SK-N-SH treated with all-trans-retinoic acid at 6 μM for 48 hours (cell line): ENCODE data around the gene LINS1.

ENCODE experiments used
- ATAC-seq: fragments of 200-7000 bp; cut with Tn5 transposase; 3 replicates; pipeline ENCODE4 v1.9.1; 2020; ENCODE audit warnings: mild to moderate bottlenecking, moderate library complexity
- ARNTL ChIP-seq: fragments of 450-650 bp; formaldehyde crosslinking; IDR thresholded peaks from 2 replicates; pipeline ENCODE4 v1.5.0; 2020; ENCODE audit warnings: low read depth, mild to moderate bottlenecking, moderate library complexity, borderline replicate concordance
- BACH2 ChIP-seq: fragments of 250-450 bp; sonication (Bioruptor Pico); IDR thresholded peaks from 2 replicates; pipeline ENCODE4 v1.9.0; 2021; ENCODE audit warnings: mild to moderate bottlenecking, borderline replicate concordance
- OSR1 ChIP-seq: fragments of 250-450 bp; sonication (Bioruptor Pico); IDR thresholded peaks from 2 replicates; pipeline ENCODE4 v1.8.0; 2022; ENCODE audit warnings: moderate library complexity, mild to moderate bottlenecking, inconsistent platforms
- PPARA ChIP-seq: fragments of 250-450 bp; sonication (Bioruptor Pico); IDR thresholded peaks from 2 replicates; pipeline ENCODE4 v1.5.0; 2020; ENCODE audit warnings: mild to moderate bottlenecking, borderline replicate concordance
- RARB ChIP-seq: fragments of 250-450 bp; sonication (Bioruptor Pico); IDR thresholded peaks from 2 replicates; pipeline ENCODE4 v1.8.0; 2021; ENCODE audit warnings: mild to moderate bottlenecking, moderate library complexity
- SNAI2 ChIP-seq: fragments of 250-450 bp; sonication (Bioruptor Pico); IDR thresholded peaks from 2 replicates; pipeline ENCODE4 v1.5.0; 2020; ENCODE audit warnings: mild to moderate bottlenecking, moderate library complexity
- TCF4 ChIP-seq: fragments of 250-450 bp; sonication (Bioruptor Pico); IDR thresholded peaks from 2 replicates; pipeline ENCODE4 v1.8.0; 2021; ENCODE audit warnings: mild to moderate bottlenecking, moderate library complexity, borderline replicate concordance
- TOX ChIP-seq: fragments of 250-450 bp; sonication (Bioruptor Pico); IDR thresholded peaks from 2 replicates; pipeline ENCODE4 v1.8.0; 2021; ENCODE audit warnings: mild to moderate bottlenecking, moderate library complexity, borderline replicate concordance
- ZC3H10 ChIP-seq: fragments of 250-450 bp; sonication (Bioruptor Pico); IDR thresholded peaks from 2 replicates; pipeline ENCODE4 v1.5.1; 2021; ENCODE audit warnings: mild to moderate bottlenecking, moderate library complexity
- ZFP3 ChIP-seq: fragments of 250-450 bp; sonication (Bioruptor Pico); IDR thresholded peaks from 2 replicates; pipeline ENCODE4 v1.5.0; 2020; ENCODE audit warnings: mild to moderate bottlenecking, moderate library complexity
- ZFP30 ChIP-seq: fragments of 450-650 bp; formaldehyde crosslinking; IDR thresholded peaks from 2 replicates; pipeline ENCODE4 v1.5.0; 2022; ENCODE audit warnings: mild to moderate bottlenecking, moderate library complexity
- ZNF565 ChIP-seq: fragments of 450-650 bp; formaldehyde crosslinking; conservative IDR thresholded peaks from 2 replicates; pipeline ENCODE4 v1.5.0; 2020; ENCODE audit warnings: low read depth, mild to moderate bottlenecking, moderate library complexity
- ZNF70 ChIP-seq: fragments of 450-650 bp; formaldehyde crosslinking; IDR thresholded peaks from 2 replicates; pipeline ENCODE4 v1.5.0; 2020; ENCODE audit warnings: mild to moderate bottlenecking, moderate library complexity
- ZNF8 ChIP-seq: fragments of 450-650 bp; formaldehyde crosslinking; IDR thresholded peaks from 2 replicates; pipeline ENCODE4 v1.5.0; 2020; ENCODE audit warnings: mild to moderate bottlenecking, moderate library complexity
- TF ChIP-seq, protein P1 (sequence below): fragments of 250-450 bp; sonication (Bioruptor Pico); IDR thresholded peaks from 2 replicates; pipeline ENCODE4 v1.5.1; 2020; ENCODE audit warnings: low read depth, mild to moderate bottlenecking, moderate library complexity
- TF ChIP-seq, protein P2 (sequence below): fragments of 250-450 bp; sonication (Bioruptor Pico); IDR thresholded peaks from 2 replicates; pipeline ENCODE4 v1.5.1; 2021; ENCODE audit warnings: mild to moderate bottlenecking, moderate library complexity
- TF ChIP-seq, protein P3 (sequence below): fragments of 250-450 bp; sonication (Bioruptor Pico); IDR thresholded peaks from 2 replicates; pipeline ENCODE4 v1.8.0; 2020; ENCODE audit warnings: mild to moderate bottlenecking, moderate library complexity, borderline replicate concordance
- TF ChIP-seq, protein P4 (sequence below): fragments of 250-450 bp; sonication (Bioruptor Pico); IDR thresholded peaks from 2 replicates; pipeline ENCODE4 v1.5.0; 2020; ENCODE audit warnings: mild to moderate bottlenecking, moderate library complexity
- TF ChIP-seq, protein P5 (sequence below): fragments of 250-450 bp; sonication (Bioruptor Pico); IDR thresholded peaks from 2 replicates; pipeline ENCODE4 v1.8.0; 2021; ENCODE audit warnings: low read depth, mild to moderate bottlenecking, moderate library complexity, borderline replicate concordance

Gene LINS1

DNA sequence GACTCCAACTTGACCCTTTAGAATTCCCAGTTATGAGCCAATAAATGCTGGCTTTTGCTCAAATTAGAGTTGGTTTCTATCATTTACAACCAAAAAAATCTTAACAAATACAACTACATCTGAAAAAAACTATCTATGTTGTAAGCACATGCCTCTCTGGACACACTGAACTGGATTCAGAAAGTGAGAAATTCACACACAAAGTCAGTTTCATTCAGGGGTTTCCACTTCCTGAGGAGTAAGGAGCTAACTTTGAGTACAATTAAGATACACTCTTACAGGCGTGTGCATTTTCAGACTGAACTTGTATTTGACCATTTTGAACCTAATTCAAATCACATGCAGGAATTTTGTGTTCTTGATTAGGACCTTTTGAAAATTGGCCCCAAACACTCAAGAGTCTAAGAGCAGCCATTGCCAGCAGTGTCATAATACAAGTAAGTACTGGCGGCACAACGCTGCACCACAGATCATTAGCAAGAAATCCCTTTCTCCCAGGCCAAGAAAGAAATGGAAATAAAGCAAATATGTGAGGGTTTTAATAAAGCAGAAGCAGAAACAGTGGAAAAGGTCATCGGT, 31.2 kb downstream of the LINS1 start (continued):
- TF ChIP-seq, protein P1, sequence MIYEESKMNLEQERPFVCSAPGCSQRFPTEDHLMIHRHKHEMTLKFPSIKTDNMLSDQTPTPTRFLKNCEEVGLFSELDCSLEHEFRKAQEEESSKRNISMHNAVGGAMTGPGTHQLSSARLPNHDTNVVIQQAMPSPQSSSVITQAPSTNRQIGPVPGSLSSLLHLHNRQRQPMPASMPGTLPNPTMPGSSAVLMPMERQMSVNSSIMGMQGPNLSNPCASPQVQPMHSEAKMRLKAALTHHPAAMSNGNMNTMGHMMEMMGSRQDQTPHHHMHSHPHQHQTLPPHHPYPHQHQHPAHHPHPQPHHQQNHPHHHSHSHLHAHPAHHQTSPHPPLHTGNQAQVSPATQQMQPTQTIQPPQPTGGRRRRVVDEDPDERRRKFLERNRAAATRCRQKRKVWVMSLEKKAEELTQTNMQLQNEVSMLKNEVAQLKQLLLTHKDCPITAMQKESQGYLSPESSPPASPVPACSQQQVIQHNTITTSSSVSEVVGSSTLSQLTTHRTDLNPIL (CRISPR knock-in tag), result no peak
- no peak for TF ChIP-seq TOX (CRISPR knock-in tag)
- TF ChIP-seq ZFP3 (CRISPR knock-in tag), result no peak
- no peak for TF ChIP-seq BACH2
- TF ChIP-seq, all 23 proteins: peak for 0

DNA sequence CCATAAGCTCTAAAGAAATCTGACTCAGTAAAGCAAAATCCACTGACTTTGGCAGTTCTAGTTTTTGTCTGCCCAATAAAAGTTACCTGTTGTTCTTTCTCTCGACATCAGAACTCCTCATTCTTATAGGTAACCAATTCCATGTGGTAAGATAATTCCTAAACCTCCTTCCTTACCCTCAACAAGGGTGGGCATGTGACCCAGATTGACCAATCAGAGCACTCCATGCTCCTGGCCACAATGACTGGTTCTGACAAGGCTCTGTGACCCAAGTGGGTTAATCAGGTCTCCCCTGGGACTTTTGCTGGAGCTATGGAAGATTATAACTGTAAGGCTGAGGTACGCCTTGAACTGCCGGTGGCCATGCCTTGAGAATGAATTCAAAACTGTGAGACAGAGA, 31.7 kb downstream of the LINS1 start:
- no peak for TF ChIP-seq ZC3H10 (CRISPR knock-in tag)
- TF ChIP-seq, protein P2, sequence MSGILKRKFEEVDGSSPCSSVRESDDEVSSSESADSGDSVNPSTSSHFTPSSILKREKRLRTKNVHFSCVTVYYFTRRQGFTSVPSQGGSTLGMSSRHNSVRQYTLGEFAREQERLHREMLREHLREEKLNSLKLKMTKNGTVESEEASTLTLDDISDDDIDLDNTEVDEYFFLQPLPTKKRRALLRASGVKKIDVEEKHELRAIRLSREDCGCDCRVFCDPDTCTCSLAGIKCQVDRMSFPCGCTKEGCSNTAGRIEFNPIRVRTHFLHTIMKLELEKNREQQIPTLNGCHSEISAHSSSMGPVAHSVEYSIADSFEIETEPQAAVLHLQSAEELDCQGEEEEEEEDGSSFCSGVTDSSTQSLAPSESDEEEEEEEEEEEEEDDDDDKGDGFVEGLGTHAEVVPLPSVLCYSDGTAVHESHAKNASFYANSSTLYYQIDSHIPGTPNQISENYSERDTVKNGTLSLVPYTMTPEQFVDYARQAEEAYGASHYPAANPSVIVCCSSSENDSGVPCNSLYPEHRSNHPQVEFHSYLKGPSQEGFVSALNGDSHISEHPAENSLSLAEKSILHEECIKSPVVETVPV (CRISPR knock-in tag), result no peak
- TF ChIP-seq ZFP3 (CRISPR knock-in tag), result no peak
- no peak for TF ChIP-seq OSR1 (CRISPR knock-in tag)
- TF ChIP-seq BACH2, result no peak
- no peak for TF ChIP-seq ZNF565 (CRISPR knock-in tag)
- no peak for TF ChIP-seq ARNTL
- no peak for TF ChIP-seq ZNF70 (CRISPR knock-in tag)
- TF ChIP-seq, protein P3, sequence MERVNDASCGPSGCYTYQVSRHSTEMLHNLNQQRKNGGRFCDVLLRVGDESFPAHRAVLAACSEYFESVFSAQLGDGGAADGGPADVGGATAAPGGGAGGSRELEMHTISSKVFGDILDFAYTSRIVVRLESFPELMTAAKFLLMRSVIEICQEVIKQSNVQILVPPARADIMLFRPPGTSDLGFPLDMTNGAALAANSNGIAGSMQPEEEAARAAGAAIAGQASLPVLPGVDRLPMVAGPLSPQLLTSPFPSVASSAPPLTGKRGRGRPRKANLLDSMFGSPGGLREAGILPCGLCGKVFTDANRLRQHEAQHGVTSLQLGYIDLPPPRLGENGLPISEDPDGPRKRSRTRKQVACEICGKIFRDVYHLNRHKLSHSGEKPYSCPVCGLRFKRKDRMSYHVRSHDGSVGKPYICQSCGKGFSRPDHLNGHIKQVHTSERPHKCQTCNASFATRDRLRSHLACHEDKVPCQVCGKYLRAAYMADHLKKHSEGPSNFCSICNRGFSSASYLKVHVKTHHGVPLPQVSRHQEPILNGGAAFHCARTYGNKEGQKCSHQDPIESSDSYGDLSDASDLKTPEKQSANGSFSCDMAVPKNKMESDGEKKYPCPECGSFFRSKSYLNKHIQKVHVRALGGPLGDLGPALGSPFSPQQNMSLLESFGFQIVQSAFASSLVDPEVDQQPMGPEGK, result no peak
- TF ChIP-seq, protein P4, sequence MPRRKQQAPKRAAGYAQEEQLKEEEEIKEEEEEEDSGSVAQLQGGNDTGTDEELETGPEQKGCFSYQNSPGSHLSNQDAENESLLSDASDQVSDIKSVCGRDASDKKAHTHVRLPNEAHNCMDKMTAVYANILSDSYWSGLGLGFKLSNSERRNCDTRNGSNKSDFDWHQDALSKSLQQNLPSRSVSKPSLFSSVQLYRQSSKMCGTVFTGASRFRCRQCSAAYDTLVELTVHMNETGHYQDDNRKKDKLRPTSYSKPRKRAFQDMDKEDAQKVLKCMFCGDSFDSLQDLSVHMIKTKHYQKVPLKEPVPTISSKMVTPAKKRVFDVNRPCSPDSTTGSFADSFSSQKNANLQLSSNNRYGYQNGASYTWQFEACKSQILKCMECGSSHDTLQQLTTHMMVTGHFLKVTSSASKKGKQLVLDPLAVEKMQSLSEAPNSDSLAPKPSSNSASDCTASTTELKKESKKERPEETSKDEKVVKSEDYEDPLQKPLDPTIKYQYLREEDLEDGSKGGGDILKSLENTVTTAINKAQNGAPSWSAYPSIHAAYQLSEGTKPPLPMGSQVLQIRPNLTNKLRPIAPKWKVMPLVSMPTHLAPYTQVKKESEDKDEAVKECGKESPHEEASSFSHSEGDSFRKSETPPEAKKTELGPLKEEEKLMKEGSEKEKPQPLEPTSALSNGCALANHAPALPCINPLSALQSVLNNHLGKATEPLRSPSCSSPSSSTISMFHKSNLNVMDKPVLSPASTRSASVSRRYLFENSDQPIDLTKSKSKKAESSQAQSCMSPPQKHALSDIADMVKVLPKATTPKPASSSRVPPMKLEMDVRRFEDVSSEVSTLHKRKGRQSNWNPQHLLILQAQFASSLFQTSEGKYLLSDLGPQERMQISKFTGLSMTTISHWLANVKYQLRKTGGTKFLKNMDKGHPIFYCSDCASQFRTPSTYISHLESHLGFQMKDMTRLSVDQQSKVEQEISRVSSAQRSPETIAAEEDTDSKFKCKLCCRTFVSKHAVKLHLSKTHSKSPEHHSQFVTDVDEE (CRISPR knock-in tag), result no peak
- ATAC-seq, result no peak

GRCh38 chr15:100569391-100569790, 32.6 kb downstream of the LINS1 start:
- ATAC-seq, result no peak
- TF ChIP-seq BACH2 (no peak), ZNF70 (CRISPR knock-in tag) (no peak), ZC3H10 (CRISPR knock-in tag) (no peak), ZNF8 (CRISPR knock-in tag) (no peak), SNAI2 (CRISPR knock-in tag) (no peak), TCF4 (no peak), TOX (CRISPR knock-in tag) (no peak), ARNTL (no peak), PPARA (CRISPR knock-in tag) (no peak), ZFP30 (no peak), OSR1 (CRISPR knock-in tag) (no peak), RARB (no peak)
- TF ChIP-seq, protein P1 (CRISPR knock-in tag), result no peak
- TF ChIP-seq, protein P4 (CRISPR knock-in tag), result no peak
- TF ChIP-seq, protein P5, sequence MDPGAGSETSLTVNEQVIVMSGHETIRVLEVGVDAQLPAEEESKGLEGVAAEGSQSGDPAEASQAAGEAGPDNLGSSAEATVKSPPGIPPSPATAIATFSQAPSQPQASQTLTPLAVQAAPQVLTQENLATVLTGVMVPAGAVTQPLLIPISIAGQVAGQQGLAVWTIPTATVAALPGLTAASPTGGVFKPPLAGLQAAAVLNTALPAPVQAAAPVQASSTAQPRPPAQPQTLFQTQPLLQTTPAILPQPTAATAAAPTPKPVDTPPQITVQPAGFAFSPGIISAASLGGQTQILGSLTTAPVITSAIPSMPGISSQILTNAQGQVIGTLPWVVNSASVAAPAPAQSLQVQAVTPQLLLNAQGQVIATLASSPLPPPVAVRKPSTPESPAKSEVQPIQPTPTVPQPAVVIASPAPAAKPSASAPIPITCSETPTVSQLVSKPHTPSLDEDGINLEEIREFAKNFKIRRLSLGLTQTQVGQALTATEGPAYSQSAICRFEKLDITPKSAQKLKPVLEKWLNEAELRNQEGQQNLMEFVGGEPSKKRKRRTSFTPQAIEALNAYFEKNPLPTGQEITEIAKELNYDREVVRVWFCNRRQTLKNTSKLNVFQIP (CRISPR knock-in tag), result no peak
- TF ChIP-seq, protein P2 (CRISPR knock-in tag), result no peak
